OCI-LY7 (cell line): ENCODE results near the gene PAX3.

Source experiments
- CTCF ChIP-seq: fragments of 200-600 bp; sonication (generic); conservative IDR thresholded peaks from 2 replicates; pipeline ENCODE4 v1.5.1; 2014; ENCODE audit warnings: mild to moderate bottlenecking, antibody characterized with exemption, low read length, moderate library complexity, mixed read lengths
- EZH2phosphoT487 ChIP-seq: fragments of 200-600 bp; sonication (generic); IDR thresholded peaks from 2 replicates; pipeline ENCODE4 v1.6.1; 2018; ENCODE audit warnings: low read depth, borderline replicate concordance, mild to moderate bottlenecking, mixed run types, antibody characterized with exemption, low read length, moderate library complexity, mixed read lengths

DNA sequence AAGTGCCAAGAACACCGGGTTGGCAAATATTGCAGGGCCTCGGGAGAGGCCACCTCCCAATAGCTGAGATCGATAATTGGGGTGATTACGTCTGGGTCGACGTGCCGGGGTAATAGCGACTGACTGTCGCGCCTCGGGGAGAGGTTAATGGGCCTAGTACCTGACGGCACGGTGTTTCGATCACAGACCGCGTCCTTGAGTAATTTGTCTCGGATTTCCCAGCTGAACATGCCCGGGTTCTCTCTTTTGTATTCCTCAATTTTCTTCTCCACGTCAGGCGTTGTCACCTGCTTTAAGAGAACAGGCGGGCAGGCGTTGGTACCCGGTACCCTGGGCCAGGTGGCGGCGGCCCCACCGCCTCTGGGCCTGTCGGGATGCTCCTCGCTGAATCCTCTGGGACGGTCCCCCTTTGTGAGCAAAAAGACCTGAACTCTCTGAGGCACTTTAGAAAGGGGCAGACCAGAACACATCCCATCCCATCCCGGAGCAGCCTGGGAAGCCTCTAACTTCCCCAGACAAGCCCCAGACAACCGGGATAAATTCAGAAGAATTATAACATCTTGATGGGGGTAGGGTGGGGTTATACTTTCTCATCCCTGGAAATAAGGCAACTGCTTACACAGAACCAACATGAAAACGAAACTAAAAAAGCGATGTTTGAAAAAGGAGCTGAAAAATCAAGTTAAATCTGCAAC lies 3.3 kb downstream of the PAX3 start:
- no peak for TF ChIP-seq CTCF
- no peak for TF ChIP-seq EZH2phosphoT487
